ENCODE results near the gene IGF2R. TPM values are rescaled to one million over a fixed set of nuclear protein-coding genes. Genes with fewer than 3 reads are reported as not detected.

Gene IGF2R
- total RNA-seq, 1 donor from 2014 or later = 105 TPM

GRCh38 chr6:160057080-160057479 is 88.2 kb downstream of the IGF2R start:
- DNase-seq = no peak
- peaks cover 3% of the 10 kb centered on the region for H3K36me3 Mint-ChIP-seq (ENCODE audit: unreplicated experiment)
- no peaks in the 10 kb centered on the region for H3K4me1 Mint-ChIP-seq (ENCODE audit: low read depth, unreplicated experiment)
- no peak for TF ChIP-seq CTCF (IDR thresholded peaks at IDR 0.05; ENCODE audit: partially characterized antibody, unreplicated experiment)
- no peak overlapping the region for H3K27ac Mint-ChIP-seq (ENCODE audit: unreplicated experiment)
- H3K27me3 Mint-ChIP-seq (ENCODE audit: unreplicated experiment) = no peaks in the 10 kb centered on the region
- peaks cover 2% of the 10 kb centered on the region for H3K9me3 Mint-ChIP-seq (ENCODE audit: unreplicated experiment)
- H3K4me3 Mint-ChIP-seq (ENCODE audit: unreplicated experiment) = no peak overlapping the region

- Mint-ChIP-seq H3K27ac (ENCODE audit: unreplicated experiment) (no peak overlapping the region), H3K27me3 (ENCODE audit: unreplicated experiment) (no peaks in the 10 kb centered on the region), H3K9me3 (ENCODE audit: unreplicated experiment) (peaks cover 2% of the 10 kb centered on the region), H3K4me1 (ENCODE audit: low read depth, unreplicated experiment) (no peaks in the 10 kb centered on the region), H3K36me3 (ENCODE audit: unreplicated experiment) (no peaks in the 10 kb centered on the region), H3K4me3 (ENCODE audit: unreplicated experiment) (no peak overlapping the region)
- DNase-seq = no peak
- TF ChIP-seq CTCF (IDR thresholded peaks at IDR 0.05; ENCODE audit: partially characterized antibody, unreplicated experiment) = no peak
Measured at GRCh38 chr6:160058603-160059215, 89.8 kb downstream of the IGF2R start.

GRCh38 chr6:160060221-160060620 is 91.3 kb downstream of the IGF2R start:
- TF ChIP-seq CTCF (IDR thresholded peaks at IDR 0.05; ENCODE audit: partially characterized antibody, unreplicated experiment) = no peak
- H3K36me3 Mint-ChIP-seq (ENCODE audit: unreplicated experiment) = no peaks in the 10 kb centered on the region
- no peak for DNase-seq

GRCh38 chr6:160060920-160061447 is 92.1 kb downstream of the IGF2R start:
- H3K27me3 Mint-ChIP-seq (ENCODE audit: unreplicated experiment) = no peaks in the 10 kb centered on the region
- H3K4me1 Mint-ChIP-seq (ENCODE audit: low read depth, unreplicated experiment) = no peaks in the 10 kb centered on the region
- no peak for DNase-seq
- peaks cover 2% of the 10 kb centered on the region for H3K9me3 Mint-ChIP-seq (ENCODE audit: unreplicated experiment)
- no peak overlapping the region for H3K27ac Mint-ChIP-seq (ENCODE audit: unreplicated experiment)
- no peaks in the 10 kb centered on the region for H3K36me3 Mint-ChIP-seq (ENCODE audit: unreplicated experiment)
- no peak overlapping the region for H3K4me3 Mint-ChIP-seq (ENCODE audit: unreplicated experiment)
- no peak for TF ChIP-seq CTCF (IDR thresholded peaks at IDR 0.05; ENCODE audit: partially characterized antibody, unreplicated experiment)

More at GRCh38 chr6:160060221-160060620, 91.3 kb downstream of the IGF2R start:
- Mint-ChIP-seq H3K27ac (ENCODE audit: unreplicated experiment) (no peak overlapping the region), H3K4me1 (ENCODE audit: low read depth, unreplicated experiment) (no peaks in the 10 kb centered on the region), H3K9me3 (ENCODE audit: unreplicated experiment) (peaks cover 2% of the 10 kb centered on the region), H3K4me3 (ENCODE audit: unreplicated experiment) (no peak overlapping the region), H3K27me3 (ENCODE audit: unreplicated experiment) (no peaks in the 10 kb centered on the region)

- no peak for DNase-seq
- H3K27ac Mint-ChIP-seq (ENCODE audit: unreplicated experiment) = no peak overlapping the region
- H3K36me3 Mint-ChIP-seq (ENCODE audit: unreplicated experiment) = peaks cover 5% of the 10 kb centered on the region
- H3K4me3 Mint-ChIP-seq (ENCODE audit: unreplicated experiment) = no peak overlapping the region
- no peaks in the 10 kb centered on the region for H3K4me1 Mint-ChIP-seq (ENCODE audit: low read depth, unreplicated experiment)
- no peak for TF ChIP-seq CTCF (IDR thresholded peaks at IDR 0.05; ENCODE audit: partially characterized antibody, unreplicated experiment)
- H3K9me3 Mint-ChIP-seq (ENCODE audit: unreplicated experiment) = peaks cover 2% of the 10 kb centered on the region
- H3K27me3 Mint-ChIP-seq (ENCODE audit: unreplicated experiment) = peaks cover 3% of the 10 kb centered on the region
Measured at GRCh38 chr6:160063771-160064413, 95.0 kb downstream of the IGF2R start.
